NB4 (cell line): ENCODE results near the gene OR6C2.

Source experiments
- DNase-seq: peaks from one replicate; pipeline ENCODE4 v3.0.0; 2010; ENCODE audit warnings: low read depth
- H3K4me3 ChIP-seq: one replicate; pipeline ENCODE4 v1.5.1; 2011; ENCODE audit warnings: mild to moderate bottlenecking, low read depth, low read length, moderate library complexity
- CTCF ChIP-seq: IDR thresholded peaks from one replicate; pipeline ENCODE4 v1.5.1; 2012; ENCODE audit warnings: low read depth, low read length
- MAX ChIP-seq: IDR thresholded peaks from 2 replicates; pipeline ENCODE4 v1.6.1; 2011; ENCODE audit warnings: low read depth, low read length
- MYC ChIP-seq: IDR thresholded peaks from 2 replicates; pipeline ENCODE4 v1.6.1; 2011; ENCODE audit warnings: low read depth, low read length
- POLR2A ChIP-seq: IDR thresholded peaks from 2 replicates; pipeline ENCODE4 v1.6.1; 2011; ENCODE audit warnings: mild to moderate bottlenecking; ENCODE audit not compliant: insufficient read length; ENCODE audit errors: extremely low read depth

Gene OR6C2

DNA sequence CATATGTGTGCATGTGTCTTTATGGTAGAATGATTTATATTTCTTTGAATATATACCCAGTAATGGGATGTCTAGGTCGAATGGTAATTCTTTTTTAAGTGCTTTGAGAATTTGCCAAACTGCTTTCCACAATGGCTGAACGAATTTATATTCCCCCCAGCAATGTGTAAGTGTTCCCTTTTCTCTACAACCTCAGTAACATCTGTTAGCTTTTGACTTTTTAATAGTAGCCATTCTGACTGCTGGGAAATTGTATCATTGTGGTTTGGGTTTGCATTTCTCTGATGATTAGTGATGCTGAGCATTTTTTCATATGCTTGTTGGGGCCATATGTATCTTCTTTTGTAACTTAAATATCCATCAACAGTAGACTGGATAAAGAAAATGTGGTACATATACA, 57.7 kb downstream of the OR6C2 start:
- H3K4me3 ChIP-seq: no peak overlapping the region
- no peak for TF ChIP-seq MYC
- no peak for TF ChIP-seq POLR2A
- no peak for TF ChIP-seq MAX
- no peak for TF ChIP-seq CTCF

More for the DNA sequence above, 57.7 kb downstream of the OR6C2 start:
- no peak for DNase-seq
